Heart left ventricle (tissue), 16 donors: ENCODE results near the gene DOCK8. TPM values are rescaled to one million over a fixed set of nuclear protein-coding genes. Genes with fewer than 3 reads are reported as not detected.
A peak's percentile ranks its signal among the peaks of the same experiment; 100 is the strongest.

ENCODE experiments used
- ATAC-seq, 4 donors: fragments of 200-7000 bp; cut with Tn5 transposase; one replicate each; pipeline ENCODE4 v1.9.1; 2020 to 2022; ENCODE audit warnings: moderate library complexity in 4 of 4, mild to moderate bottlenecking in 3 of 4, moderate number of reproducible peaks in 1 of 4
- DNase-seq, 5 donors: peaks; one replicate each; pipeline ENCODE4 v3.0.0-alpha.2; 2020
- H3K27ac ChIP-seq, 12 donors: fragments of 200-600 bp; sonication (generic) in 4 of 12; one replicate each; pipeline versions ENCODE4 v1.5.0 to v1.8.0; 2016 to 2022; ENCODE audit warnings: mild to moderate bottlenecking in 2 of 12
- H3K27me3 ChIP-seq, 9 donors: fragments of 200-600 bp; sonication (generic) in 2 of 9; one replicate each; pipeline versions ENCODE4 v1.5.1 to v1.8.0; 2016 to 2022; ENCODE audit warnings: mild to moderate bottlenecking in 3 of 9
- H3K36me3 ChIP-seq, 9 donors: fragments of 200-600 bp; sonication (generic) in 2 of 9; one replicate each; pipeline versions ENCODE4 v1.5.0 to v1.8.0; 2018 to 2022; ENCODE audit warnings: mild to moderate bottlenecking in 2 of 9
- H3K4me1 ChIP-seq, 12 donors: fragments of 200-600 bp; sonication (generic) in 4 of 12; one replicate each; pipeline versions ENCODE4 v1.5.0 to v1.8.0; 2016 to 2022; ENCODE audit warnings: mild to moderate bottlenecking in 3 of 12
- H3K4me3 ChIP-seq, 12 donors: fragments of 200-600 bp; sonication (generic) in 4 of 12; one replicate each; pipeline versions ENCODE4 v1.5.0 to v1.8.0; 2017 to 2022; ENCODE audit warnings: mild to moderate bottlenecking in 9 of 12, moderate library complexity in 4 of 12
- H3K9me3 ChIP-seq, 12 donors: fragments of 200-600 bp; sonication (generic) in 4 of 12; one replicate each; pipeline versions ENCODE4 v1.5.0 to v1.8.0; 2016 to 2022; ENCODE audit warnings: mild to moderate bottlenecking in 1 of 12
- CTCF ChIP-seq, 12 donors: fragments of 200-600 bp; sonication (generic) in 4 of 12; IDR thresholded peaks; one replicate each; pipeline versions ENCODE4 v1.5.0 to v1.8.0; 2018 to 2022; ENCODE audit warnings: antibody characterized with exemption in 12 of 12, mild to moderate bottlenecking in 5 of 12
- POLR2A ChIP-seq, 2 donors: fragments of 450-650 bp; IDR thresholded peaks; one replicate each; pipeline ENCODE4 v1.6.1; 2017; ENCODE audit warnings: antibody characterized with exemption in 2 of 2, mild to moderate bottlenecking in 2 of 2, moderate library complexity in 2 of 2
- WGBS, 4 donors: extraction: QIAGEN DNeasy Blood & Tissue Kit in 2 of 4; methylation state at CpG; one replicate each; pipeline versions ENCODE4 v1.1.5 to v1.1.7; 2013 to 2018; 5-methylcytosine and 5-hydroxymethylcytosine counted together
- intact Hi-C, 10 donors: fragments of 100-400 bp; cut with DNase I; formaldehyde crosslinking; loops; one replicate each; pipeline versions ENCODE4 v1.11.1 to v1.14.2; 2022
- polyA plus RNA-seq, 2 donors: library from polyadenylated mRNA; stranded (reverse); fragments of 200-250 nt; gene quantifications; one replicate each; pipeline ENCODE4 v1.2.3, GENCODE V29; 2013
- total RNA-seq, 9 donors: library from RNA; depleted of rRNA in 2 of 9; stranded (reverse); fragments of >200 nt in 2 of 9; fragmentation: NEBNext Ultra II Directional in 3 of 9; extraction: Animal tissue kit (Norgen Biotek cat#: 25700) in 3 of 9; gene quantifications; one replicate each; pipeline versions ENCODE4 v1.1.0 to v1.2.4, GENCODE V29; 2016 to 2023
- donor health status: ischemic (EF 13 %, LVEDD 7.1; RV severe dilation, severe dysfunction).
- donor health status: healthy with polysubstance abuse.
- donor health status: DM: no; HTN: yes; CAD: no.
- donor health status: DM: no; HTN: no; CAD: no.
- donor health status: ischemic (EF 25% LVEDD 6.9; RV normal size, moderate dysfunction).
- donor health status: ischemic (EF 25% LVEDD 5.7; RV mildly dilated, moderate dysfunction).
- donor health status: healthy.
- donor health status: DM: yes; HTN: yes; CAD: no.
- donor health status: ischemic (EF 35%, LVEDD 5.7; RV mildly dilated, moderate dysfunction).
- donor health status: nonischemic (EF 11% LVEDD 7.7; RV severe dilation, severe dysfunction).
- donor health status: DM: yes; HTN: yes; CAD: no.
- donor health status: PGD.
- donor health status: ischemic (EF 29% LVEDD 5.4; RV normal size, mild dysfunction).
- donor health status: nonischemic (EF 23%, LVEDD 6.1; RV moderate dilation, normal function).

DOCK8 gene
- total and polyA plus RNA-seq, 11 donors: 1.2 to 36.1 (median 2.4) TPM

GRCh38 chr9:223152-223551, 8.5 kb downstream of the DOCK8 start:
- Histone ChIP-seq H3K36me3 (no peaks in the 10 kb centered on the region), H3K4me3 (peak overlapping the region in 1 of 12 donors; percentile 33), H3K4me1 (peaks cover 0 to 83% (median 0%) of the 10 kb centered on the region in 12 donors), H3K27ac (peak overlapping the region in 2 of 12 donors; percentile 16 to 84), H3K9me3 (peaks cover 0 to 3% (median 0%) of the 10 kb centered on the region in 12 donors), H3K27me3 (peaks cover 0 to 10% (median 0%) of the 10 kb centered on the region in 9 donors)
- TF ChIP-seq POLR2A (IDR thresholded peaks at IDR 0.05): no peak
- no peak for TF ChIP-seq CTCF (IDR thresholded peaks at IDR 0.05)
- no peak for ATAC-seq
- no peak for DNase-seq
- WGBS, 4 donors: 62 to 82% (median 75%) methylated on average over 3 of the region's 3 CpGs
- intact Hi-C loops: loop anchor here in 1 of 10 donors (10.0 kb wide), 1 partner anchor 52 kb away; no protein-coding TSS in a partner anchor

GRCh38 chr9:224026-224425, 9.4 kb downstream of the DOCK8 start:
- intact Hi-C loops: loop anchor here in 1 of 10 donors (10.0 kb wide), 1 partner anchor 51 kb away; no protein-coding TSS in a partner anchor
- H3K9me3 ChIP-seq: peaks cover 0 to 6% (median 0%) of the 10 kb centered on the region in 12 donors
- TF ChIP-seq POLR2A (IDR thresholded peaks at IDR 0.05): no peak
- TF ChIP-seq CTCF (IDR thresholded peaks at IDR 0.05): no peak
- no peak for ATAC-seq
- H3K4me3 ChIP-seq: no peak overlapping the region
- no peaks in the 10 kb centered on the region for H3K36me3 ChIP-seq
- DNase-seq: no peak
- H3K4me1 ChIP-seq: peaks cover 0 to 76% (median 0%) of the 10 kb centered on the region in 12 donors
- peaks cover 0 to 3% (median 0%) of the 10 kb centered on the region in 9 donors for H3K27me3 ChIP-seq
- peak overlapping the region in 1 of 12 donors; percentile 84 for H3K27ac ChIP-seq
- 53 to 69% (median 62%) methylated on average over 5 of the region's 5 CpGs for WGBS, 4 donors

GRCh38 chr9:224582-225520, 10.2 kb downstream of the DOCK8 start:
- Histone ChIP-seq H3K27ac (peak overlapping the region in 1 of 12 donors; percentile 46), H3K4me1 (peaks cover 0 to 67% (median 0%) of the 10 kb centered on the region in 12 donors), H3K4me3 (no peak overlapping the region), H3K9me3 (peaks cover 0 to 7% (median 0%) of the 10 kb centered on the region in 12 donors), H3K36me3 (no peaks in the 10 kb centered on the region), H3K27me3 (peaks cover 0 to 3% (median 0%) of the 10 kb centered on the region in 9 donors)
- ATAC-seq: no peak
- TF ChIP-seq CTCF (IDR thresholded peaks at IDR 0.05) (no peak), POLR2A (IDR thresholded peaks at IDR 0.05) (no peak)
- intact Hi-C loops: loop anchor here in 1 of 10 donors (10.0 kb wide), 1 partner anchor 50 kb away; no protein-coding TSS in a partner anchor
- 65 to 73% (median 70%) methylated on average over 3 of the region's 3 CpGs for WGBS, 4 donors
- no peak for DNase-seq

GRCh38 chr9:227860-228259, 13.2 kb downstream of the DOCK8 start:
- no peak for TF ChIP-seq CTCF (IDR thresholded peaks at IDR 0.05)
- TF ChIP-seq POLR2A (IDR thresholded peaks at IDR 0.05): no peak
- ATAC-seq (peak in 1 of 4 donors; percentile 51), DNase-seq (no peak)
- peaks cover 0 to 7% (median 0%) of the 10 kb centered on the region in 12 donors for H3K9me3 ChIP-seq
- 57 to 63% (median 59%) methylated on average over 3 of the region's 3 CpGs for WGBS, 4 donors
- peak overlapping the region in 1 of 12 donors; percentile 46 for H3K27ac ChIP-seq
- intact Hi-C loops: loop anchor here in 1 of 10 donors (10.0 kb wide), 1 partner anchor 47 kb away; no protein-coding TSS in a partner anchor
- H3K27me3 ChIP-seq: peaks cover 0 to 3% (median 0%) of the 10 kb centered on the region in 9 donors
- peaks cover 0 to 38% (median 0%) of the 10 kb centered on the region in 12 donors for H3K4me1 ChIP-seq
- H3K36me3 ChIP-seq: no peaks in the 10 kb centered on the region
- no peak overlapping the region for H3K4me3 ChIP-seq
